Lower lobe of right lung (tissue), 2 donors: ENCODE measurements around the gene LPAR6. TPM values are rescaled to one million over a fixed set of nuclear protein-coding genes. Genes with fewer than 3 reads are reported as not detected.
A peak's percentile ranks its signal among the peaks of the same experiment; 100 is the strongest.

Experiments
- ATAC-seq, 2 donors: fragments of 200-7000 bp; cut with Tn5 transposase; one replicate each; pipeline ENCODE4 v1.9.1; 2020 to 2022; ENCODE audit warnings: mild to moderate bottlenecking in 2 of 2, moderate library complexity in 2 of 2
- DNase-seq: peaks from one replicate; pipeline ENCODE4 v3.0.0-alpha.2; 2020
- H3K27ac ChIP-seq: fragments of 200-600 bp; one replicate; pipeline ENCODE4 v1.8.0; 2022
- H3K27me3 ChIP-seq: fragments of 200-600 bp; one replicate; pipeline ENCODE4 v1.8.0; 2022; ENCODE audit warnings: low read depth
- H3K36me3 ChIP-seq: fragments of 200-600 bp; one replicate; pipeline ENCODE4 v1.8.0; 2022; ENCODE audit warnings: mild to moderate bottlenecking
- H3K4me1 ChIP-seq: fragments of 200-600 bp; one replicate; pipeline ENCODE4 v1.8.0; 2022
- H3K4me3 ChIP-seq: fragments of 200-600 bp; one replicate; pipeline ENCODE4 v1.8.0; 2022; ENCODE audit warnings: mild to moderate bottlenecking
- H3K9me3 ChIP-seq: fragments of 200-600 bp; one replicate; pipeline ENCODE4 v1.8.0; 2022
- CTCF ChIP-seq: fragments of 200-600 bp; IDR thresholded peaks from one replicate; pipeline ENCODE4 v1.8.0; 2022; ENCODE audit warnings: antibody characterized with exemption, mild to moderate bottlenecking
- intact Hi-C: fragments of 100-400 bp; cut with DNase I; formaldehyde crosslinking; loops from one replicate; pipeline ENCODE4 v1.11.0; 2022
- total RNA-seq: library from RNA; stranded (reverse); fragmentation: NEBNext Ultra II Directional; extraction: Animal tissue kit (Norgen Biotek cat#: 25700); gene quantifications from one replicate; pipeline ENCODE4 v1.2.1, GENCODE V29; 2021
- donor health status: DM: no; HTN: yes; CAD: no; lungs with severe emphysema.

Gene LPAR6
- total RNA-seq, 1 donor from 2014 or later, result 25.7 TPM

- Histone ChIP-seq H3K4me1 (peaks cover 75% of the 10 kb centered on the region), H3K4me3 (peak overlapping the region; percentile 31), H3K27ac (peak overlapping the region; percentile 69), H3K9me3 (no peaks in the 10 kb centered on the region), H3K36me3 (no peaks in the 10 kb centered on the region), H3K27me3 (no peaks in the 10 kb centered on the region)
- intact Hi-C loops, result no loop called here
- TF ChIP-seq CTCF, result no peak
- no peak for DNase-seq
- ATAC-seq, result peak; percentile 18 to 51
These were observed 9.0 kb downstream of the LPAR6 start for GRCh38 chr13:48403913-48404312.

GRCh38 chr13:48403151-48403631 is 9.7 kb downstream of the LPAR6 start:
- peak overlapping the region; percentile 69 for H3K27ac ChIP-seq
- no peaks in the 10 kb centered on the region for H3K27me3 ChIP-seq
- no peaks in the 10 kb centered on the region for H3K9me3 ChIP-seq
- intact Hi-C loops, result no loop called here
- H3K4me3 ChIP-seq, result peak overlapping the region; percentile 31
- ATAC-seq (peak; percentile 77 to 79), DNase-seq (no peak)
- H3K36me3 ChIP-seq, result no peaks in the 10 kb centered on the region
- no peak for TF ChIP-seq CTCF
- H3K4me1 ChIP-seq, result peaks cover 68% of the 10 kb centered on the region

GRCh38 chr13:48402325-48402932 is 10.5 kb downstream of the LPAR6 start:
- H3K4me1 ChIP-seq, result peaks cover 73% of the 10 kb centered on the region
- intact Hi-C loops, result no loop called here
- TF ChIP-seq CTCF, result no peak
- DNase-seq (no peak), ATAC-seq (no peak)
- no peaks in the 10 kb centered on the region for H3K9me3 ChIP-seq
- no peak overlapping the region for H3K4me3 ChIP-seq
- peak overlapping the region; percentile 69 for H3K27ac ChIP-seq
- no peaks in the 10 kb centered on the region for H3K27me3 ChIP-seq
- H3K36me3 ChIP-seq, result no peaks in the 10 kb centered on the region

- Histone ChIP-seq H3K27ac (peak overlapping the region; percentile 31), H3K4me1 (peaks cover 74% of the 10 kb centered on the region), H3K27me3 (no peaks in the 10 kb centered on the region), H3K36me3 (no peaks in the 10 kb centered on the region), H3K4me3 (no peak overlapping the region), H3K9me3 (no peaks in the 10 kb centered on the region)
- no peak for TF ChIP-seq CTCF
- intact Hi-C loops, result no loop called here
- ATAC-seq (no peak), DNase-seq (no peak)
These were observed 11.4 kb downstream of the LPAR6 start for GRCh38 chr13:48401480-48401879.

GRCh38 chr13:48400850-48401291 is 12.0 kb downstream of the LPAR6 start:
- Histone ChIP-seq H3K9me3 (no peaks in the 10 kb centered on the region), H3K4me3 (no peak overlapping the region), H3K27me3 (no peaks in the 10 kb centered on the region), H3K36me3 (no peaks in the 10 kb centered on the region), H3K4me1 (peaks cover 72% of the 10 kb centered on the region), H3K27ac (peak overlapping the region; percentile 31)
- no peak for TF ChIP-seq CTCF
- peak; percentile 68 to 78 for ATAC-seq
- intact Hi-C loops, result no loop called here
- DNase-seq, result no peak
